H1 (cell line): ENCODE data around the gene SLC26A8. TPM values are rescaled to one million over a fixed set of nuclear protein-coding genes. Genes with fewer than 3 reads are reported as not detected.

ENCODE experiments used
- CTCF ChIA-PET: fragments of 300-600 bp; sonication (Branson Sonifier 250); formaldehyde crosslinking; loops from one replicate; lab custom pipeline; 2021; ENCODE audit not compliant: partially characterized antibody; lab: Charles Lee
- POLR2A ChIA-PET: fragments of 300-600 bp; sonication (Branson Sonifier 250); formaldehyde crosslinking; loops from one replicate; lab custom pipeline; 2021; ENCODE audit warnings: inconsistent platforms; ENCODE audit not compliant: partially characterized antibody; lab: Charles Lee
- DNase-seq, 2 experiments: peaks; one replicate each; pipeline versions ENCODE4 v3.0.0 to v3.0.0-alpha.2; 2010 to 2022; ENCODE audit warnings: low spot score in 2 of 2, low read depth in 1 of 2, mixed read lengths in 1 of 2
- FAIRE-seq: peaks from 2 replicates; lab custom pipeline; 2011; peaks lifted over from hg19 to GRCh38; lab: Jason Lieb, UNC
- H2AFZ ChIP-seq: 2 replicates; pipeline ENCODE4 v1.8.1; 2012; ENCODE audit warnings: low read length, inconsistent platforms
- H2AK5ac ChIP-seq: 2 replicates; pipeline ENCODE4 v1.6.1; 2013; ENCODE audit warnings: low read depth, low read length
- H2BK120ac ChIP-seq: replicated peaks from 2 replicates; pipeline ENCODE3; 2013; ENCODE audit warnings: low read depth, low read length, inconsistent platforms
- H2BK12ac ChIP-seq: 2 replicates; pipeline ENCODE4 v1.6.1; 2013; ENCODE audit warnings: low read depth, low read length
- H2BK15ac ChIP-seq: 2 replicates; pipeline ENCODE4 v1.6.1; 2013; ENCODE audit warnings: low read length
- H2BK20ac ChIP-seq: 2 replicates; pipeline ENCODE4 v1.6.1; 2013; ENCODE audit warnings: low read length
- H2BK5ac ChIP-seq: 2 replicates; pipeline ENCODE4 v1.6.1; 2013; ENCODE audit warnings: low read depth, low read length
- H3K14ac ChIP-seq: 2 replicates; pipeline ENCODE4 v1.6.1; 2013; ENCODE audit warnings: inconsistent platforms; ENCODE audit not compliant: insufficient read length
- H3K18ac ChIP-seq: 2 replicates; pipeline ENCODE4 v1.6.1; 2013; ENCODE audit warnings: low read length; ENCODE audit errors: extremely low read depth
- H3K23ac ChIP-seq: 2 replicates; pipeline ENCODE4 v1.6.1; 2013; ENCODE audit warnings: inconsistent platforms; ENCODE audit not compliant: insufficient read length
- H3K23me2 ChIP-seq: 2 replicates; pipeline ENCODE4 v1.6.1; 2013; ENCODE audit warnings: low read depth, low read length
- H3K27ac ChIP-seq: 2 replicates; pipeline ENCODE4 v1.6.1; 2011; ENCODE audit warnings: low read depth, low read length, inconsistent platforms
- H3K27me3 ChIP-seq, 4 experiments: replicated peaks in 1 of 4; 1 replicate in 1 of 4; 2 replicates in 3 of 4; pipeline versions ENCODE4 v1.6.1 to v1.8.1; 2011 to 2013; ENCODE audit warnings: low read length in 3 of 4, mild to moderate bottlenecking in 3 of 4, inconsistent platforms in 2 of 4, mixed read lengths in 2 of 4, moderate library complexity in 1 of 4; ENCODE audit not compliant: control insufficient read depth in 3 of 4, insufficient read depth in 3 of 4; ENCODE audit errors: extremely low read depth in 1 of 4
- H3K36me3 ChIP-seq, 4 experiments: 2 replicates each; pipeline versions ENCODE4 v1.6.1 to v1.8.1; 2011 to 2013; ENCODE audit warnings: mild to moderate bottlenecking in 4 of 4, low read length in 3 of 4, moderate library complexity in 2 of 4, control low read depth in 1 of 4, inconsistent platforms in 1 of 4; ENCODE audit not compliant: insufficient read depth in 4 of 4, control insufficient read depth in 2 of 4
- H3K4ac ChIP-seq: replicated peaks from 2 replicates; pipeline ENCODE3; 2013; ENCODE audit warnings: low read length, low read depth, mixed read lengths, inconsistent platforms; ENCODE audit not compliant: insufficient read length
- H3K4me1 ChIP-seq, 4 experiments: replicated peaks in 1 of 4; 1 replicate in 1 of 4; 2 replicates in 3 of 4; pipeline versions ENCODE4 v1.6.1 to v1.8.1; 2011 to 2013; ENCODE audit warnings: low read length in 3 of 4, inconsistent platforms in 2 of 4, mixed read lengths in 1 of 4; ENCODE audit not compliant: insufficient read depth in 4 of 4, control insufficient read depth in 3 of 4
- H3K4me2 ChIP-seq, 2 experiments: 2 replicates each; pipeline versions ENCODE4 v1.6.1 to v1.8.1; 2011 to 2013; ENCODE audit warnings: low read depth in 2 of 2, low read length in 2 of 2, control low read depth in 1 of 2, inconsistent platforms in 1 of 2, mild to moderate bottlenecking in 1 of 2; ENCODE audit not compliant: insufficient read depth in 1 of 2
- H3K4me3 ChIP-seq, 4 experiments: fragments of 200-600, 300-600 bp in 1 of 4; sonication (generic), shearing (Covaris generic), sonication (Bioruptor Twin) in 1 of 4; 2 replicates each; pipeline versions ENCODE4 v1.5.1 to v1.8.1; 2011 to 2016; ENCODE audit warnings: low read length in 4 of 4, low read depth in 3 of 4, control low read depth in 2 of 4, inconsistent platforms in 2 of 4, mild to moderate bottlenecking in 2 of 4, mixed read lengths in 1 of 4, moderate library complexity in 1 of 4; ENCODE audit not compliant: insufficient read depth in 2 of 4; ENCODE audit errors: extremely low read depth in 1 of 4
- H3K56ac ChIP-seq: replicated peaks from 2 replicates; pipeline ENCODE3; 2013; ENCODE audit warnings: low read depth, mild to moderate bottlenecking, mixed read lengths, low read length, inconsistent platforms; ENCODE audit not compliant: insufficient read length
- H3K79me1 ChIP-seq: 2 replicates; pipeline ENCODE4 v1.6.1; 2013; ENCODE audit warnings: low read depth, low read length, control low read depth
- H3K79me2 ChIP-seq, 2 experiments: 2 replicates each; pipeline versions ENCODE4 v1.6.1 to v1.8.1; 2012 to 2013; ENCODE audit warnings: low read length in 2 of 2, mild to moderate bottlenecking in 2 of 2, inconsistent platforms in 1 of 2; ENCODE audit not compliant: insufficient read depth in 2 of 2, control insufficient read depth in 1 of 2
- H3K9ac ChIP-seq, 4 experiments: replicated peaks in 1 of 4; 1 replicate in 1 of 4; 2 replicates in 3 of 4; pipeline versions ENCODE4 v1.6.1 to v1.8.1; 2011 to 2013; ENCODE audit warnings: low read depth in 3 of 4, low read length in 3 of 4, control low read depth in 2 of 4, mild to moderate bottlenecking in 2 of 4, moderate library complexity in 2 of 4, inconsistent platforms in 1 of 4; ENCODE audit errors: extremely low read depth in 1 of 4
- H3K9me3 ChIP-seq, 2 experiments: 2 replicates each; pipeline versions ENCODE4 v1.6.1 to v1.8.1; 2012 to 2013; ENCODE audit warnings: mild to moderate bottlenecking in 2 of 2, moderate library complexity in 2 of 2, control low read depth in 1 of 2, inconsistent platforms in 1 of 2, low read depth in 1 of 2, low read length in 1 of 2, mixed read lengths in 1 of 2; ENCODE audit not compliant: insufficient read depth in 2 of 2
- H4K20me1 ChIP-seq, 2 experiments: replicated peaks in 1 of 2; 2 replicates each; pipeline versions ENCODE3 to v1.8.1; 2011 to 2013; ENCODE audit warnings: inconsistent platforms in 2 of 2, low read length in 2 of 2, mild to moderate bottlenecking in 1 of 2; ENCODE audit not compliant: insufficient read depth in 2 of 2, control insufficient read depth in 1 of 2
- H4K5ac ChIP-seq: 2 replicates; pipeline ENCODE4 v1.6.1; 2013; ENCODE audit warnings: low read length, low read depth, mixed read lengths, inconsistent platforms; ENCODE audit not compliant: insufficient read length
- H4K8ac ChIP-seq: 2 replicates; pipeline ENCODE4 v1.8.0; 2013; ENCODE audit warnings: mild to moderate bottlenecking, moderate library complexity, low read length, inconsistent platforms; ENCODE audit not compliant: insufficient read depth; ENCODE audit errors: extremely low read depth
- H4K91ac ChIP-seq: replicated peaks from 2 replicates; pipeline ENCODE3; 2013; ENCODE audit warnings: low read length, mixed read lengths, inconsistent platforms; ENCODE audit not compliant: insufficient read length
- ASH2L ChIP-seq: fragments of 200-600, 300-600 bp; sonication (generic); IDR thresholded peaks from one replicate; pipeline ENCODE4 v1.7.1; 2017; ENCODE audit warnings: low read length
- CBX5 ChIP-seq: fragments of 300-800, 300-1000 bp; sonication (generic); IDR thresholded peaks from 2 replicates; pipeline ENCODE4 v1.7.1; 2016; ENCODE audit warnings: antibody characterized with exemption, low read length, low read depth
- CEBPB ChIP-seq: IDR thresholded peaks from 2 replicates; pipeline ENCODE4 v1.6.1; 2012; ENCODE audit warnings: low read depth, low read length
- CHD1 ChIP-seq: IDR thresholded peaks from 2 replicates; pipeline ENCODE4 v1.6.1; 2012; ENCODE audit warnings: low read depth, low read length, improper control_type of control experiment
- E2F6 ChIP-seq: IDR thresholded peaks from 2 replicates; pipeline ENCODE4 v1.6.1; 2012; ENCODE audit warnings: inconsistent platforms
- FOSL1 ChIP-seq: IDR thresholded peaks from 2 replicates; pipeline ENCODE4 v1.6.1; 2011; ENCODE audit warnings: mild to moderate bottlenecking, low read depth, low read length, moderate library complexity; ENCODE audit not compliant: insufficient read depth
- GABPA ChIP-seq: IDR thresholded peaks from 2 replicates; pipeline ENCODE4 v1.6.1; 2011; ENCODE audit warnings: mild to moderate bottlenecking, low read length, moderate library complexity, borderline replicate concordance; ENCODE audit not compliant: insufficient read depth
- POLR2AphosphoS5 ChIP-seq: IDR thresholded peaks from 2 replicates; pipeline ENCODE4 v1.6.1; 2011; ENCODE audit warnings: low read depth, low read length
- RXRA ChIP-seq: IDR thresholded peaks from 2 replicates; pipeline ENCODE4 v1.6.1; 2011; ENCODE audit warnings: low read depth, mild to moderate bottlenecking, low read length, moderate library complexity; ENCODE audit not compliant: insufficient read depth
- USF2 ChIP-seq: IDR thresholded peaks from 2 replicates; pipeline ENCODE4 v1.6.1; 2011; ENCODE audit warnings: low read length, improper control_type of control experiment
- WGBS, 2 experiments: shearing (Covaris generic) in 1 of 2; methylation state at CpG; one replicate each; pipeline versions ENCODE4 v1.1.6 to v1.1.7; 2013 to 2015; ENCODE audit warnings: low lambda C conversion rate in 2 of 2, mixed read lengths in 2 of 2, inconsistent platforms in 1 of 2, low coverage in 1 of 2, missing lambda C conversion rate in 1 of 2; ENCODE audit not compliant: insufficient replicate concordance in 2 of 2, insufficient coverage in 1 of 2, insufficient read length in 1 of 2; ENCODE audit errors: extremely low coverage in 1 of 2, missing lambda C conversion rate in 1 of 2; 5-methylcytosine and 5-hydroxymethylcytosine counted together
- polyA plus RNA-seq, 7 experiments: library from polyadenylated mRNA; depleted of rRNA in 3 of 7; stranded (reverse) in 5 of 7; unstranded in 2 of 7; fragments of >200 nt in 5 of 7; fragments of 200-250 nt in 2 of 7; gene quantifications; 1 replicate in 5 of 7; 2 replicates in 1 of 7; 4 replicates in 1 of 7; pipeline versions ENCODE4 v1.2.1 to v1.2.3, GENCODE V29; 2011 to 2013; ENCODE audit warnings: missing spikeins in 2 of 7, mixed read lengths in 2 of 7
- total RNA-seq: library from RNA; stranded (reverse); fragmentation: NEBNext Ultra II Directional; extraction: Animal tissue kit (Norgen Biotek cat#: 25700); gene quantifications from 2 replicates; pipeline ENCODE4 v1.2.1, GENCODE V29; 2021

The SLC26A8 gene
- total and polyA plus RNA-seq, 2 of the 8 experiments (the other 6 are each of a cell fraction or from before 2014, with no cell fraction given), result 0.56 to 0.57 TPM

DNA sequence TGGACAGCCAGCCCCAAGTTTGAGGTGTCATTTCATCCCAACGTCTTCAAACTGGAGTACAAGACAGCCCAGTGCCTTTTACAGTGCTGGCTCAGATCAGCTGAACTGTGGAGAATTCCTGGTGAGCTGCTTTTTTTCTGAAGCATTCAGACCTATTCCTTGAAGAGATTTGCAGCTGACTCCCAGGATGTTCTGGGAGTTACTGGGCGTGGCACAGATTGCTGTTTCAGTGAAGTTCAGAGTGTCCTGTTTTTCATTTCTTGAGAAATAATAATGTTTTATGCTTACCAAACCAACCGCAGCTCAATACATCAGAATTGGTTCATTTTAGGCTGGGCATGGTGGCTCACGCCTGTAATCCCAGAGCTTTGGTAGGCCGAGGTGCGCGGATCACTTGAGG lies 70.1 kb downstream of the SLC26A8 start:
- no peak overlapping the region; the same call in 1 of the 2 replicates for H3K18ac ChIP-seq
- no peak overlapping the region for H2AK5ac ChIP-seq
- H3K79me2 ChIP-seq, result no peaks in the 10 kb centered on the region
- no peak overlapping the region for H2BK12ac ChIP-seq
- no peak overlapping the region for H2BK120ac ChIP-seq
- H3K14ac ChIP-seq, result no peak overlapping the region
- no peak for FAIRE-seq
- no peak overlapping the region for H3K27ac ChIP-seq
- no peak overlapping the region for H3K9ac ChIP-seq
- no peak overlapping the region for H4K8ac ChIP-seq
- H3K79me1 ChIP-seq, result no peaks in the 10 kb centered on the region
- H3K36me3 ChIP-seq, result no peaks in the 10 kb centered on the region
- H3K4ac ChIP-seq, result no peak overlapping the region
- H3K4me3 ChIP-seq, result no peak overlapping the region
- ChIA-PET POLR2A (interaction anchor here (0.6 to 2.5 kb wide), 6 partner anchors 9 to 447 kb away, joined by 3 to 9 read pairs (median 4); partner anchors contain the start of genes MAPK14 and SRPK1), CTCF (interaction anchor here (1.0 to 2.6 kb wide), 7 partner anchors 14 to 218 kb away, joined by 3 to 12 read pairs (median 3); no protein-coding TSS in a partner anchor)
- H3K23ac ChIP-seq, result no peak overlapping the region
- no peak overlapping the region for H2BK15ac ChIP-seq
- no peak overlapping the region for H4K91ac ChIP-seq
- no peak overlapping the region for H3K4me2 ChIP-seq
- H2BK20ac ChIP-seq, result no peak overlapping the region
- H3K4me1 ChIP-seq, result peaks cover 0 to 6% (median under 1%) of the 10 kb centered on the region in 4 experiments; a peak in 3 of 7 replicates
- H4K5ac ChIP-seq, result no peak overlapping the region
- no peaks in the 10 kb centered on the region for H3K9me3 ChIP-seq
- 93% methylated on average over 7 of the region's 7 CpGs; no CpG with 5 or more reads in 1 of the 2 experiments for WGBS, 2 experiments
- H3K23me2 ChIP-seq, result no peaks in the 10 kb centered on the region
- no peak overlapping the region for H2AFZ ChIP-seq
- H4K20me1 ChIP-seq, result no peaks in the 10 kb centered on the region
- no peak overlapping the region for H2BK5ac ChIP-seq
- no peaks in the 10 kb centered on the region for H3K27me3 ChIP-seq
- DNase-seq, result no peak
- H3K56ac ChIP-seq, result no peak overlapping the region
- no peak for TF ChIP-seq CHD1
- no peak for TF ChIP-seq FOSL1
- no peak for TF ChIP-seq ASH2L
- TF ChIP-seq E2F6, result no peak
- TF ChIP-seq GABPA, result no peak
- TF ChIP-seq CBX5, result no peak
- TF ChIP-seq USF2, result no peak
- TF ChIP-seq RXRA, result no peak
- TF ChIP-seq CEBPB, result no peak
- TF ChIP-seq POLR2AphosphoS5, result no peak
